Kasumi-1 (cell line): ENCODE results near the gene NCOA7.
"Not testable (repeated sequence)": the region's sequence is repeated elsewhere in the genome, so short reads cannot be mapped to it uniquely, and the experiment has no call there.

Experiments
- DNase-seq, 2 experiments: peaks; one replicate each; lab custom pipeline; 2025; lab: John Stamatoyannopoulos, UW

The NCOA7 gene

DNA sequence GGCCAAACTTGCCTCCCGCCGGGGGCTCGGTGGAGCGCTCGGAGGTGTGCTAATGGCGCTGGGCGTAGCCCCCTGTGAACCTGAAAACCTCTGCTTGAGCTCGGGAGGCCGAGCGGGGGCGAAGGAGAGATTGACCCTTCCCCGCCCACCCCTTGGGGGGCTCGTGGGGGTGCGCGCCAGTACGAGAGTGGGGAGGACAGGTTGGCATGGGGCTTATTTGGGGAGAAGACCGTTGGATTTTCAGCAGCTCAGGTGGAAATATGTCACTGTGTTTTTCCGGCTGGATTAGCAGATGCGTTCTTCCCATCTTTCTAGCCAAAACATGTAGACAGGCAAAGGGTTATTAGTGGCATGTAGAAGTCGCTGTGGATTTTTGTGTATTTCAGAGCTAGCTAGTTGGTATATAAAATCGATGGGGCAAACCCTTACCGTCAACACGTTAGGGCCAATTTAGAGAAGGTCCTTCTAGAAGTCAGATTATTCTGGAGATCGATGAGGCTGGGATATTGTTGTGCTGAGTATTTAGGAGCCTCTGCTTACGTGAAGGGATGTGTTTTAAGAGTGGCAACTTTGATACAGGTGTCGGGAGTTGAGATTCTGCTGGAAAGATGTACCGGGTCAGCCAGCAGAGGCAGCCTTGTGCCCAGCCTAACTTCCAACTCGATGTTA lies 525 bp downstream of the NCOA7 start:
- peak; percentile 68 to 90 for DNase-seq

DNA sequence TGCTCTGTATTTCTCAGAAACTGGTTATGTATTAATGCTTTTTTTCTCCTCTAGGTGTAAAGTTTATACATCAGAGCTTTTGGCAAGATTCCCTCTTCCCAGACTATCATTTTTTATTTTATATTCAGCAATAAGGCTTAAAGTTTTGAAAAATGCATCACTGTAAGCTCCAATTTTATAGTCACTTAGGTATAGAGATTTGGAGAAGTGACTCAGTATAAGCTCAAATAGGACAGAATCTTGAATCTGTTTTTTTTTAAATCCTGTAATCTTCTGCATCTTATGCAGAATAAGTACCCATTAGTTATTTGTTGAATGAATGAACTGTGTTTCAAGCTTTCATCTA lies 1.0 kb downstream of the NCOA7 start:
- DNase-seq = no peak

DNA sequence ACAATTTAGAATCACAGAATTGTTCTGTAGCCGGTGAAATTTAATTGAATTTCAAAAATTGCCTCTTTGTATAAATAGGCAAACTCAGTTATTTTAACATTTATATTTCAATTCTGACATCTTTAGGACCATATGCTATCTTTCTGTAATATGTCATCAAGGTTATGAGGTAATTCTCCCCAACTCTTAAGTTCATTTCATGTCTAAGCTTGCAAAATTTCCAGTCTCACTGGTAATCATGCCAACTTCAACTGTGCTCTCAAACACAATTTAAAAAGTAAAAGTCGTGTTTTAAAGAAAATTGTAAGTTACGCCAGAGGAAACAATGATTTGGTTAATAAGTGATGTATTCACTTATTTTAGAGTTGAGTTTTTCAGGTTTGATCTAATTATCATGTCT lies 1.4 kb downstream of the NCOA7 start:
- DNase-seq = no peak

DNA sequence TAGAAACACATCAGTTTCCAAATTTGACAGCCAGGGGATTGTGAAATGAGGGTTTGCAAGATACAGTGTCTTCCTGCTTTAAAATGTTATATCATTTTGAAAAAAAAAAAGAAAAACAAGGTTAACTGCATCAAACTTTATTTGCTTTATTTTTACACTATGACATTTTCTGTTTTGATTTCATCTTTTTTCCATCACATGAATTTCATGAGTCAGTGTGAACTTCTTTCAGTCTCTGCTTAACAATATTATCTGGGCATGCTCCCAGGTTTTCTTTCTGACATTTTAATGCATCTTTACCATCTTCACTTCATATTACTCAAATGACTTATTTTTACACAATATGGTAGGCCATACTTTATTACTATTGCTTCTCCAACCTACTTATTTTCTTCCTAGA lies 1.9 kb downstream of the NCOA7 start:
- DNase-seq = no peak

DNA sequence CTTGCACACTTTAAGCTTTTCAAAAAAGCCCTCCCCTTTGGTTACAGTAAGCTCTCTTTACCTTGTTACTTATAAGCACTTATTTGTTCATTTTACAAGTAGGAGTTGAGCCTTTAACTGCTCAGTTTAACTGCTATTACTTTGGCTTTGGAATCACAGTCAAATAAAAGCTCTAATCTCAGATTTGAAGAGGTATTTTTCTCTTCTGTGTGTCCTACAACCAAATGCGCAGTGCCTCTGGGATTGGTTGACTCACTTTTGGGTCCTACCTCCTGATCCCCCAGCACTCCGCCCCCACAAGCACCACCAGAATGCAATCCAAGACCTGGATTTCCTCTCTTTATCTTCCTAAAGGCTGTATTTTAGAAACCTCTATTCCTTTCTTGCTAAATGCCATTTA lies 2.5 kb downstream of the NCOA7 start:
- no peak for DNase-seq

DNA sequence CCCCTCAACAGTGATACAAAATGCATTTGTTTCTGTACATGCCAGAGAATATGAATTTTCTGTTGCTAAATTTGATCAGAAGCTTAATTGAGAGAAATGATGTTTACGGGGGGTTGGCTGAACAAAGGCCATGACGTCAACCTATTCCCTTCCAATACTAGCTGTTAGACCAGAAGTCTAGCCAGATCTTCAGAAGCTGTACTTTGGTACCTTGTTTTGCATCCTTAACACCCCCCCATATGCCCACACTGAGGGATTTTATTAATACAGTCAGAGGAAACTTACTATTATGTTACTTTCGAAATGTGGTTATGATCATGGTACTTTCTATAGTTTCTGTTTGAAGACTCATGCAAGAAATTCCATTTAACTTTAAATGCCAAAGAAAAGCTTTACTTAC lies 3.1 kb downstream of the NCOA7 start:
- DNase-seq = no peak

DNA sequence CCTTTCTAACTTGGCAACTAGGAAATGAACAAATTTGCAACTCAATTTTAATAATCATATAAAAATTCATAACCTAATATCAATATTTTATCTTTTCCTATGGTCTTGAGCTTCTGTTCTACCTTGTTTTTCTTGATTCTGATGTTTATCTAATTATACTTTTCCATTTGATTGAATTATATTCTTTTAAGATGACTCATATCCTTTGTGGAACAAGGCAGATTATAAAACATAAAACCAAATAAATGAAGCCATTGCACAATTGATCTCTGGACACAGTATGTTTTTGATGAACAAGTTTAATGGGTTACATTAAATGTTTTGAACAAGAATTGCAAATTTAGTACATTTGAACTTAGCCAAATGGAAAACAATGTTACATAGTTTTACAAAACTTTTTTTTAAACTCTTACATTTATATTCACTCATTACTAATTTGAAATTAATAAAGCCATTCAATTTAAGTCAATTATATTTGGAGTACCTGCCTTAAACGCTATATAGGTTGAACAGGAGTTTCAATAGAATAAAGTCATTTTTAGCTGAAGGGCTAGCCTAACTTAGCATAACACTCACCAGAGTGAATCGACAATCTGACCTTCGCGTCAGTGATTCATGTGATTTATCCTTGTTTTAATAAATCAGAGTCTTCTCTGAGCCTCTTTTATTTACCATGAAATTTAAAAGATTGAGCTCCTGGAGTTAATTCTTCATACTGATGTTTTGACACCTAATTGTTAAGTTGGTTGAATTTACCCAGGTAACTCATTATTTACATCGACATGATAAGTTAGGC lies 3.8 kb downstream of the NCOA7 start:
- DNase-seq = no peak

DNA sequence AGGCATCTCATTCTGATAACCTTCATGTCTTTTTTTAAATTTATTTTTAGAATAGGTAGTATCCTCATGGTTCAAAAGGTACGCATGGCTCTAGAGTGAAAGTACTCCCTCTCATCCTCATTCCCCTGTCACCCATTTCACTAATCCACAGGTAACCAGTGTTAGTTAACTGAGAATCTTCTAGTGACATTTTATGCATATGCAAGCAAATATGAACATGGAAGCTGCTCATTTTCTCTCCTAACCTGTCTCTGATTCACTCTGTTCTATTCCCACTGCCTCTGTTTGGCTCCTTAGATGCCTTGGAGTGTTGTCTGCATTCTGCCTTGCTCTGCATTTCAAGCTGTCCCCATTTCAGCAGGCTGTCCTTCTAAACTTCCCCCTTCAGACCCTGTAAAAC lies 4.5 kb downstream of the NCOA7 start:
- no peak for DNase-seq

DNA sequence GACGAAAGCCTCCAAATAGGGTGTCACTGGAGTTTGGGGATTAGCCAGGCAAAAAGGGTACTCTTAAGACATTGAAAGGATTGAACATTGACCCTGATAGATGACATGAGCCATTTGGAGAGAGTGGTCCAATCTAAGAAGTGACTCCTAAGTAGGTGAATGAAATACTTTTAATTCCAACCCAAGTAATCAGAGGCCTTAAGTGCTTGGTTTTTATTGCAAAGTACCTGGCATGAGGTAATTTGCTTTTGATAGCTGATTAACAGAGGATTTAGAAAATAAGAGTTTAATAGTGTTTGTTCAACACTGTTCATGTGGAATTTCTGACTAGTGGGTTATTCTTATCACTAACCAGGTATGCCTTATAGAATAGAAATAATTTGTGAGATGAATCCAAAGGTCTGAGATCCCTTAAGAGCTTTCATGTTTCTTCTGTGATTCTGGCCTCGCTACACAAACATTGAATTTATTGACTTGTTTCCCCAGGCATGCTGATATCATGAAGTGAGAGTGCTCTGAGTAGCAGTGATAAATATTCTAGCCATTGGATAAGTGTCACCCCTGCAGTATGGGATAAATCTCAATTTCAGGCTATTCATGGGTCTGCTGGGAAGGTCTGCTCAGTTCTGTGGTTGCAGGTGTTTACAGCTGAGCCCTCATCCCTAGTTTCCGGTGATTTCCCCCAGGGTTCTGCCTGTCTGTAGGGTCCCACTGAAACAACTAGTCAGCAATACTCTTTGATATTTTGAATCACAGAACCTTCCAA lies 6.5 kb downstream of the NCOA7 start:
- no peak for DNase-seq

DNA sequence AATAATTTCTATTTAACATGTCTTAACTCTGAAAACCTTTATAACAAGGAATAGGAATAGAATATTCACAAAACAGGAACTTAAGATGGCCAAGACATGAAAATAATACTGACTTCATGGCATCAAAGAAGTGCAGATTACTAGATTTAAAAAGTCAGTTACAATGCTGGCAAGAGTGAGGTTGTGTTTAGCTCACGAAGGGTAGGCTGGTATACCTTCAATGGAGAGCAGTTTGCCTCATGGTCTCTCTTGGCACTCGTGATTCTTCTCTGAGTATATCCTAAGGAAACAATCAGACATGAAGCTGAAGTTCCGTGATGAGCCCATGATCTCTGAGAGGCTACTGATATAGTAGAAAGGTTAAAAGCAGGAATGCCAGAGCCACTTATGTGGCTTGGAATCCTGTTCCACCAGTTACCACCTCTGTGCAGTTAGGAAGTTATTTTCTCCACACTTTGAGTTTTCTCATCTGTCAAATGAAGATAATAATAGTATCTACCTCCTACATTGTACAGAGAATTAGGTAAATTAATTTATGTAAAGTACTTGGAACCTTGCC lies 7.2 kb downstream of the NCOA7 start:
- no peak for DNase-seq

DNA sequence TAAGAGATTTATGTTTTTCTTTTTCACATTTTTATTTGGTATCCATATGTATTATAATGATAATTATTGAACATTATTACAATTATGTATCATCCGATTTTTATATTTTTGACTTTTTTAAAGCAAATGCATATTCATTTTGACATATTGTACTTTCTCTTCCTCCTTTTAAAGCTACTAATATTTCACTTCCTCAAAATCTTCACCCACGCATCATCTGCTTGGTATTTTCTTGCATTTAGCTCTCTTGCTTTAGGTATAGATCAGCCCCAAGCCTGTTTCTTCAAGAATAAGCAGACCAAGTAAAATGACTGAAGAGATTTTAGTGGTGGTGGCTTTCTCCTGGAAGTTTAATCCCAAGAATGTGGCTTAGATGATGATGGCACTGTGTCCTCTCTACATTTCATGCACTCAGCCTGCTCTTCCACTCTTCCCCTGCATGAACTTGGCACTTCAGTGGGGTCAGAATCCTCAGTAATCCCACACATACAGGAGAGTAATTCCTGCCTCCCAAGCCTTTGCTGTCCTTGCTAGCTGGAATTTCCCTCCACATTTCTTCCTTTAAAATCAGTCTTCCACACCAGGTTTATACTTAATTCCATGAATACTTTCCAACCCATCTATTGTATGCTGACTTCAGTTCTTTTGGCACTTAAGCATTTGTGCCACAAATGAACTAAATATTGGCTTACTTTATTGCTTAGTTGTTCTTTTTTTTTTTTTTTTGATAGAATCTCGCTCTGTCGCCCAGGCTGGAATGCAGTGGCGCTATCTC lies 8.2 kb downstream of the NCOA7 start:
- peak; percentile 70 to 80 for DNase-seq

DNA sequence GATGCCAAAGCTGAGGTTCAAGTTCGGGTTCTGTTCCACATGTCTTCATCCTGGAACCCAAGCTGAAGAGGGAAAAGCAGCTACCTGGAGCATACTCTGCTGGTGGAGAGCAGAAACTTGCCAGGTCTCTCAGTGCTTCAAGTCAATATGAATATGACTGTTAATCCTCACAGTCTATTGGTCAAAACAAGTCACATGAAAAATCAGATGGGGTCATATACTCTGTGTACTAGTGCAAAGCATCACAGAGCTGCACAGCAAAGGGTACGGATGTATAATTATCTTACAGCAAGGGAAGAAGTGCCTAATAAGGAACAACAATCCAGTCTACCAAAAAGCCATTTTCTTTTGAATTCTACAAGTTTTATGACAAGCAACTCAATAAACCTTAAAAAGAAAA lies 11.6 kb downstream of the NCOA7 start:
- no peak for DNase-seq

DNA sequence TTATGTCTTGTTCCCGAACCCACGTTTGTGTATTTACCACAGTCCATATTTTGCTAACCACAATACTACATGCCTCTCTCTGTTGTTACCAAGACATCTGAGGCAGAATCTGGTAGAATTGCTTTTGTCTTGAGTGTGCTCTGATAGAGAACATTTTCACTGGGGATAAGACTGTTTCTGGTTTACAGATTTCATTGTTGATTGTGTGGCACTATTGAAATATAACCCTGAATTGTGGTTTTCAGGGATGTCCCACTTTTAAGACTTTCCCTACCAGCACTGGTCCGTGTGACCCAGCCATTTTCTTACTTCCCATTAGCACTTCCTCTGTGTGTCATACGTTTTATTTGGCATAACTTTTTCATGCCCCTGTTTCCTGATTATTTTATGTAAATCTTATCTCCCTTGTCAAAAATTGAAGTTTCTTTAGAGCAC lies 12.2 kb downstream of the NCOA7 start:
- peak; percentile 48 to 54 for DNase-seq

DNA sequence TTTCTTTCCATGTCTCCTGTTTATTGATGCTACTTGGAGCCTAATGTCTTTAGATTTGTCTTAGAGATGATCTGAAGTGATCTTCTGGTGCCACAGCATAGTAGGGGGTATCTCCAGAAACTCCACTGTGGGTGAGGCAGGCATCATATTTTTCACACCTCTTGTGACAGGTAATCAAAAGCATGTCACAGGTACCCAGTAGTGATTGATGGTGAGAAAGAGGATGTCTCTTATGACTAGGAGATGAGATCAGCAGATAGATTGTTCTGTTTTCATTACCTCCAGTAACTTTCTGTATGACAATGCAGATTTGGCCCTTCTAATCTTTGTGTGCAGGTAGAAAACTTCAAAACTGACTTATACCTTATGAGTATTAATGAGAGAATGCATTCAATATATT lies 13.5 kb downstream of the NCOA7 start:
- DNase-seq = no peak

DNA sequence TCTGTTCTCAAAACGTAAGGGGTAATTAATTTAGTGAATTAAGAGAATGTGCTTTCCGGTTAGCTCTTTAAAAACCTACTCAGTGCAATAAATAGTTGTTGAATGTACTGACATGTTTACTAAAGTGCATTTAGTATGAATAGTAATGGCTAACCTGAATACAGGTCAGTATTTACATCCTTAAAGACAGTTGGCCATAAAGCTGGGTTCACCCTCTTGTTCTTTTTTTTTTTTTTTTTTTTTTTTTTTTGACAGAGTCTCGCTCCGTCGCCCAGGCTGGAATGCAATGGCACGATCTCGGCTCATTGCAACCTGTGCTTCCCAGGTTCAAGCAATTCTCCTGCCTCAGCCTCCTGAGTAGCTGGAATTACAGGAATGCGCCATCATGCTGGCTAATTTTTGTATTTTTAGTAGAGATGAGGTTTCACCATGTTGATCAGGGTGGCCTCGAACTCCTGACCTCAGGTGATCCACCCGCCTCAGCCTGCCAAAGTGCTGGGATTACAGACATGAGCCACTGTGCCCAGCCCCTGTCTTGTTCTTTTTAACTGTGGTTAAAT lies 14.2 kb downstream of the NCOA7 start:
- DNase-seq = not testable (repeated sequence)

DNA sequence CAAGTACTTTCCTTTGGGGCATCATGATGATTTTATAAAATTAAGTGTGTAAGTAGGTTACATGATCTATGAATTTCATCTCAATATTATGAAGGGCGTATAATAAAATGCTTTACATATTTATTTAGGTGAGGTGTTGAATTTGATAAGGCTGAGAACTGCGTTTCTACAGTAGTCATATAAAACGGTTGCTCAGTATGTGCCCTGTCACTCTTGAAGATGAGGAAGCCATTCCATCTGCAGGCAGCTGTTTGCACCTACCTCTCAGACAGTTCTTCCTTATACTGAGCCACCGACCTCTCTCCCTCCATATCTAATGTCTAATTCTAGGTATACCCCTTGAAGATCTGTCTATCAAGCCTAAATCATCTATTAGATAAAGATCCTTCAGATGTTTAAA lies 16.1 kb downstream of the NCOA7 start:
- DNase-seq = no peak

DNA sequence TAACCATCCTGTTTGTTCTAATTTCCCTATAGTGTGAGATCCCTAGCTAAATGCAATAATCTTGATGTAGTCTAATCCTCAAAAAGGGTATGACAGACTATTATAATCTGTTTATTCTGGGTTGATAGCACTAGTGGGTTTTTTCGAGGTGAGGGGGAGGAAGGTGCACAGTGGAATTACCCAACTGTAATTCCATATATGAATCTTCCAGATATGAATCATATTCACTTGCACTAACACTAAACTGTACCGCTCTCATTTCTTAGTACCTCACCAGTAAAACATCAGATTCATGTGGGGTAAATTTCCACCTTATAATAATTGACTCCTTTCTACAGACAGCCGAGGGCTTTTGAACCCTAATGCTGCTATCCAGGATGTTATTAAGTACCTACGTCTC lies 16.5 kb downstream of the NCOA7 start:
- DNase-seq = no peak

DNA sequence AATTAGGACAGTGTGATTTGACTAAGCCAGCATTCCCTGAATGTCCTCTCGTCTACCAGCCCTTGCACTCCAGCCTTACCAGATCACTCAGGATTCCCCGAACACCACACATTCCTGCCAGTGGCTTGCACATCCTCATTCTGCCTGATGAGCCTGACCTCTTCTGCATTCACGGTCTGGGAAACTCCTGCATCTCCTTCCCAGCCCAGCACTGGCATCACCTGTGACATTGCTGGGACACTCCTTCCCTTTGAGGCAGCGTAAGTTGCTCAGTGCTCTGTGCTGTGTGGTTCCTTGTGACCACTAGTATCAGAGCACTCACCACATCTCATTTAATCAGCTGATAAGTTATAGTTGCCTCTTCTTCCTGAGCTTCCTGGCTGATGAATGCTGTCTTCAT lies 17.3 kb downstream of the NCOA7 start:
- DNase-seq = no peak

DNA sequence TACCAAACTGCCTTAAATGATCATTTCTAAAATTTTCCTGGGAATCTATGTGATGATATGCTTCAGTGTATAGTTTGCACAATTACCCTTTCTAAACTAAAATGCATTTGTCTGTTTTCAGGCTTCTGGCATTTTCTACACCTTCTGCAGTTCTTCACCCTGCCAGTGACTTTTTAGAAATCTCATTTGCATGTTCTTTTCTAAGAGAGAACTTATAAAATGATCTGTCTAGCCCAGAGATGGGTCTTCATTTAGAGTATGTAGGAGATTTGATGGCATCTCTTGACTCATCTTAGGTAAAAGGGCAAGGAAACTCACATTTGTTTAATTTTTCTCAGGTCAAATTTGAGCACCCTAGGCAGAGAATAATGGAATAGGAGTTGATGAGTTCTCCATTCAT lies 17.8 kb downstream of the NCOA7 start:
- no peak for DNase-seq

DNA sequence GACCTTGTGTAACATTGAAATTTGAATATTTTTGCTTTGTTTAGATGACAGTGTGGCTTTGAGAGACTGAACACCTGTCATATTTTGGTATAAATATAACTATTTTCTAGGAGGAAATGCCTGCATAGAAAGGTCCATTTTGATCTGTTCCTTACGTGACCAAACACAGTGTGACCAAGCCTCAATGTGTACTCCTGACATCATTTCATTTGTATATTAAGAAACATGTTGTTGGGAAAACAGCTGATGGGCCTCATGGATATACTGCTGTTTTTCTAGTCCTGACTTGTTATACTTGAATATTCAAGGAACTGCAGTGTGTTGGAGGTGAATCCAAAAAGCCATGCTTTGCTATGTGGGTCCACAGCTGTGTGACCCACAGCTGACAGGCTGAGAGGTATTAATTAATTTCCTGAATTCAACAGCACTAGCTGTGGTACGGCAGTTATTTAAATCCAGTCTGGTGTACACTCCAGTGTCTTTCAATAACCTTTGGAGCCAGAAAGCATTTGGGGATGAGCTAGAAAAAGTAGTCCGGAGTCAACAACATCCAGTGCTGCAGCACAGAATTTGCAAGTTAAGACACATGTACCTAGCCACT lies 18.9 kb downstream of the NCOA7 start:
- DNase-seq = no peak

DNA sequence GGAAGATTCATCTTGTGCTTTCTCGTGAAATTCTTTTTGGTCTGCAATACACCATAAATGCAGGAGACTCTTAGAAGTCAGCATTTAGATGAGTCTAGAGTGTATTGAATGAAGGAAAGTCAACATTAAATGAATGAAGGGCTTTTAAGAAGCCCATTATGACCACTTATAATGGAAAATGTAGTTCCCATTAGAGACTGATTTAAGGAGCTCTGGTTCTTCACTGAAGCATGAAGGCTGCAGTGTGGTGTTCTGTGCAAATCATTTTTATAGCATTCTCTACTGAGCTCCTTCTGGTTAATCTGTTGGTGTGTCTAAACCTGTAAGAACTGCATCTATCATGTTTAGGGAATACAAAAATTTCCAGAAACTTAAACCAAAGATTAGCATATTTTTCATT lies 19.7 kb downstream of the NCOA7 start:
- no peak for DNase-seq
